Measurements from ENCODE around the gene BCOR.

DNA sequence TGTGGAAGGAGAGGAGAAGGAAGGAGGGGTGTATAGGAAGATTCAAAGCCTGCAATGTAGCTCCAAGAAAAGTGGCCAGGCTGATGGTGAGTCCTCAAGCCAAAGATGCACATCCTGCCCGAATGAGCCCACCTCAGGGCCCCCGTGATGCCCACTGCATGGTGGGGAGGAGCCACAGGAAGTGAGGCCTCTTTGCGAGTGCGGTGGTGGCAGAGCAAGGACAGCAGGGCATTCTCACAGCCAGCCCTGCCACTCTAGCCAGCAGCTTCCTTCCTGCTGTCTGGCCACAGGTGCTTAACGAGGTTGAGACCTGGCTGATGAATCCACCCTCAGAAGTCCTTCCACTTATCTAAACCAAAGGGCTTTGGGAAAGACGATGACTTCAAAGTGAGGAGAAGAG is 55.8 kb downstream of the BCOR start:
- TF ChIP-seq EZH2phosphoT487 (IDR thresholded peaks at IDR 0.05; ENCODE audit: insufficient read depth, low read depth) = no peak
- no peak for TF ChIP-seq EZH2 (IDR thresholded peaks at IDR 0.05; ENCODE audit: insufficient read depth, poor library complexity, severe bottlenecking)

All from GM23248 (cell line).